Naive B cell (primary cell): ENCODE measurements around the gene CMTM2. TPM values are rescaled to one million over a fixed set of nuclear protein-coding genes. Genes with fewer than 3 reads are reported as not detected.

Experiments used
- ATAC-seq, 2 donors: fragments of 150-1000 bp; cut with Tn5 transposase; 2 replicates each; pipeline ENCODE4 v1.10.0; 2021; ENCODE audit warnings: low read depth in 2 of 2, mild to moderate bottlenecking in 2 of 2, moderate library complexity in 2 of 2
- DNase-seq: peaks from one replicate; pipeline ENCODE4 v3.0.0; 2022
- H3K27ac Mint-ChIP-seq, 6 donors: one replicate each; pipeline ENCODE4 v1.8.0; 2020 to 2022; ENCODE audit warnings: mild to moderate bottlenecking in 6 of 6, mixed read lengths in 6 of 6, moderate library complexity in 5 of 6, inconsistent platforms in 2 of 6
- H3K27me3 Mint-ChIP-seq, 3 donors: one replicate each; pipeline ENCODE4 v1.8.0; 2021 to 2022; ENCODE audit warnings: mixed read lengths in 3 of 3, mild to moderate bottlenecking in 1 of 3
- H3K36me3 Mint-ChIP-seq, 2 donors: one replicate each; pipeline ENCODE4 v1.8.0; 2020 to 2022; ENCODE audit warnings: mixed read lengths in 2 of 2, inconsistent platforms in 1 of 2, mild to moderate bottlenecking in 1 of 2
- H3K4me1 Mint-ChIP-seq, 3 donors: one replicate each; pipeline ENCODE4 v1.8.0; 2020 to 2022; ENCODE audit warnings: mixed read lengths in 3 of 3, inconsistent platforms in 1 of 3, mild to moderate bottlenecking in 1 of 3, moderate library complexity in 1 of 3
- H3K4me3 Mint-ChIP-seq, 8 donors: one replicate each; pipeline ENCODE4 v1.8.0; 2020 to 2022; ENCODE audit warnings: mild to moderate bottlenecking in 8 of 8, mixed read lengths in 8 of 8, moderate library complexity in 8 of 8, inconsistent platforms in 2 of 8
- H3K9me3 Mint-ChIP-seq, 7 donors: one replicate each; pipeline ENCODE4 v1.8.0; 2020 to 2022; ENCODE audit warnings: mixed read lengths in 7 of 7, mild to moderate bottlenecking in 5 of 7, inconsistent platforms in 2 of 7, moderate library complexity in 1 of 7
- polyA plus RNA-seq, 6 donors: library from polyadenylated mRNA; unstranded; fragments of 300-500 nt; fragmentation: Illumina TruSeq; gene quantifications; one replicate each; pipeline ENCODE4 v1.2.3, GENCODE V29; 2021; ENCODE audit warnings: low read depth in 6 of 6

CMTM2 gene
- polyA plus RNA-seq: 1 to 10 TPM in 3 of 6 donors, not detected in 3; 1.0 to 4.1 (median 2.7) TPM

- peaks cover 58 to 68% (median 60%) of the 10 kb centered on the region in 3 donors for H3K27me3 Mint-ChIP-seq
- peaks cover 0 to 18% of the 10 kb centered on the region in 2 donors for H3K36me3 Mint-ChIP-seq
- H3K27ac Mint-ChIP-seq: peak within 1 kb of the TSS in 1 of 6 donors; percentile 27
- H3K4me1 Mint-ChIP-seq: peaks cover 12 to 22% (median 16%) of the 10 kb centered on the region in 3 donors
- H3K9me3 Mint-ChIP-seq: peaks cover 0 to 4% (median 0%) of the 10 kb centered on the region in 7 donors
- ATAC-seq: peak; percentile 63 to 77
- H3K4me3 Mint-ChIP-seq: peak within 1 kb of the TSS; percentile 59 to 89 (median 76)
- peak; percentile 37 for DNase-seq
Observed at GRCh38 chr16:66578651-66579531, at the start of gene CMTM2. Gene CMTM2 (plus strand): TSS chr16:66579463. CDS start chr16:66579608, 145 bp downstream.

GRCh38 chr16:66529475-66529874, 49.8 kb upstream of the CMTM2 start:
- Mint-ChIP-seq H3K4me1 (peaks cover 37 to 52% (median 43%) of the 10 kb centered on the region in 3 donors), H3K27ac (peak overlapping the region in 2 of 6 donors; percentile 19 to 25), H3K4me3 (no peak overlapping the region), H3K36me3 (peaks cover 10 to 13% of the 10 kb centered on the region in 2 donors), H3K27me3 (no peaks in the 10 kb centered on the region), H3K9me3 (no peaks in the 10 kb centered on the region)
- DNase-seq (no peak), ATAC-seq (no peak)

- Mint-ChIP-seq H3K4me3 (peak overlapping the region in 1 of 8 donors; percentile 31), H3K36me3 (peaks cover 5 to 7% of the 10 kb centered on the region in 2 donors), H3K9me3 (no peaks in the 10 kb centered on the region), H3K27ac (peak overlapping the region in 1 of 6 donors; percentile 57), H3K4me1 (peaks cover 27 to 57% (median 29%) of the 10 kb centered on the region in 3 donors), H3K27me3 (no peaks in the 10 kb centered on the region)
- ATAC-seq (no peak), DNase-seq (no peak)
Observed at GRCh38 chr16:66534376-66534799, 44.9 kb upstream of the CMTM2 start.

- no peaks in the 10 kb centered on the region for H3K36me3 Mint-ChIP-seq
- no peak overlapping the region for H3K4me3 Mint-ChIP-seq
- H3K4me1 Mint-ChIP-seq: peaks cover 37 to 65% (median 39%) of the 10 kb centered on the region in 3 donors
- ATAC-seq (no peak), DNase-seq (no peak)
- H3K9me3 Mint-ChIP-seq: no peaks in the 10 kb centered on the region
- H3K27ac Mint-ChIP-seq: peak overlapping the region in 1 of 6 donors; percentile 79
- no peaks in the 10 kb centered on the region for H3K27me3 Mint-ChIP-seq
Observed at GRCh38 chr16:66536525-66536924, 42.7 kb upstream of the CMTM2 start.

- no peaks in the 10 kb centered on the region for H3K27me3 Mint-ChIP-seq
- H3K27ac Mint-ChIP-seq: no peak overlapping the region
- H3K4me1 Mint-ChIP-seq: peaks cover 40 to 72% (median 45%) of the 10 kb centered on the region in 3 donors
- no peaks in the 10 kb centered on the region for H3K9me3 Mint-ChIP-seq
- no peak overlapping the region for H3K4me3 Mint-ChIP-seq
- no peaks in the 10 kb centered on the region for H3K36me3 Mint-ChIP-seq
- ATAC-seq: no peak
- no peak for DNase-seq
Observed at GRCh38 chr16:66537236-66537635, 42.0 kb upstream of the CMTM2 start.

GRCh38 chr16:66538910-66539309, 40.4 kb upstream of the CMTM2 start:
- H3K9me3 Mint-ChIP-seq: no peaks in the 10 kb centered on the region
- H3K27ac Mint-ChIP-seq: peak overlapping the region in 5 of 6 donors; percentile 28 to 80 (median 71)
- H3K36me3 Mint-ChIP-seq: no peaks in the 10 kb centered on the region
- no peaks in the 10 kb centered on the region for H3K27me3 Mint-ChIP-seq
- peaks cover 46 to 78% (median 61%) of the 10 kb centered on the region in 3 donors for H3K4me1 Mint-ChIP-seq
- ATAC-seq (no peak), DNase-seq (no peak)
- H3K4me3 Mint-ChIP-seq: peak overlapping the region in 7 of 8 donors; percentile 69 to 88 (median 80)

GRCh38 chr16:66539623-66540469, 39.4 kb upstream of the CMTM2 start:
- Mint-ChIP-seq H3K9me3 (no peaks in the 10 kb centered on the region), H3K4me1 (peaks cover 48 to 81% (median 67%) of the 10 kb centered on the region in 3 donors), H3K27ac (peak overlapping the region; percentile 71 to 80 (median 77)), H3K4me3 (peak overlapping the region; percentile 24 to 89 (median 82)), H3K36me3 (no peaks in the 10 kb centered on the region), H3K27me3 (no peaks in the 10 kb centered on the region)
- ATAC-seq (peak; percentile 85), DNase-seq (peak; percentile 42)

- H3K36me3 Mint-ChIP-seq: no peaks in the 10 kb centered on the region
- DNase-seq (no peak), ATAC-seq (no peak)
- no peaks in the 10 kb centered on the region for H3K27me3 Mint-ChIP-seq
- H3K27ac Mint-ChIP-seq: peak overlapping the region in 1 of 6 donors; percentile 23
- H3K9me3 Mint-ChIP-seq: no peaks in the 10 kb centered on the region
- H3K4me3 Mint-ChIP-seq: peak overlapping the region in 1 of 8 donors; percentile 33
- peaks cover 56 to 85% (median 73%) of the 10 kb centered on the region in 3 donors for H3K4me1 Mint-ChIP-seq
Observed at GRCh38 chr16:66541388-66542355, 37.6 kb upstream of the CMTM2 start.

- H3K9me3 Mint-ChIP-seq: no peaks in the 10 kb centered on the region
- no peaks in the 10 kb centered on the region for H3K27me3 Mint-ChIP-seq
- H3K4me3 Mint-ChIP-seq: peak overlapping the region in 1 of 8 donors; percentile 9
- DNase-seq: no peak
- peaks cover 59 to 89% (median 75%) of the 10 kb centered on the region in 3 donors for H3K4me1 Mint-ChIP-seq
- no peak overlapping the region for H3K27ac Mint-ChIP-seq
- no peaks in the 10 kb centered on the region for H3K36me3 Mint-ChIP-seq
- ATAC-seq: no peak
Observed at GRCh38 chr16:66542396-66542795, 36.9 kb upstream of the CMTM2 start.

- Mint-ChIP-seq H3K4me1 (peaks cover 62 to 89% (median 76%) of the 10 kb centered on the region in 3 donors), H3K4me3 (peak overlapping the region in 4 of 8 donors; percentile 33 to 65 (median 52)), H3K9me3 (no peaks in the 10 kb centered on the region), H3K27me3 (no peaks in the 10 kb centered on the region), H3K36me3 (no peaks in the 10 kb centered on the region), H3K27ac (peak overlapping the region in 5 of 6 donors; percentile 13 to 86 (median 73))
- ATAC-seq (no peak), DNase-seq (no peak)
Observed at GRCh38 chr16:66543541-66543940, 35.7 kb upstream of the CMTM2 start.

GRCh38 chr16:66544016-66544757, 35.1 kb upstream of the CMTM2 start:
- Mint-ChIP-seq H3K27ac (peak overlapping the region; percentile 13 to 86 (median 53)), H3K9me3 (no peaks in the 10 kb centered on the region), H3K36me3 (no peaks in the 10 kb centered on the region), H3K4me1 (peaks cover 63 to 89% (median 78%) of the 10 kb centered on the region in 3 donors), H3K27me3 (no peaks in the 10 kb centered on the region), H3K4me3 (peak overlapping the region in 7 of 8 donors; percentile 7 to 81 (median 45))
- ATAC-seq: peak in 1 of 2 donors; percentile 29
- no peak for DNase-seq
